Measurements from ENCODE around the gene NMRK1.

- no peak for TF ChIP-seq CTCF (optimal IDR thresholded peaks at IDR 0.05 in 1 of 3, IDR thresholded peaks at IDR 0.05 in 1 of 3, conservative IDR thresholded peaks at IDR 0.05 in 1 of 3; ENCODE audit: extremely low read depth in 1 of 3, insufficient read depth in 2 of 3, low read length in 3 of 3)
- no peak for TF ChIP-seq EZH2 (IDR thresholded peaks at IDR 0.05; ENCODE audit: low read length)
These were observed 74.2 kb downstream of the NMRK1 start for GRCh38 chr9:75013735-75014134.

Data from keratinocyte (primary cell).